ENCODE data around the gene PSMG2. TPM values are rescaled to one million over a fixed set of nuclear protein-coding genes. Genes with fewer than 3 reads are reported as not detected.

Gene PSMG2
- total and polyA plus RNA-seq, 7 donors: 78.1 to 105 (median 90.7) TPM

GRCh38 chr18:12679183-12679786 lies 23.6 kb upstream of the PSMG2 start:
- 29 to 68% methylated on average over 8 of the region's 8 CpGs for WGBS, 2 donors
- Histone ChIP-seq H3K27me3 (no peaks in the 10 kb centered on the region), H3K9me3 (no peaks in the 10 kb centered on the region), H3K4me1 (peaks cover 0 to 11% (median 3%) of the 10 kb centered on the region in 4 donors), H3K27ac (peak overlapping the region; percentile 64 to 73 (median 70)), H3K4me3 (peak overlapping the region in 2 of 4 donors; percentile 21 to 33), H3K36me3 (peaks cover 0 to 42% (median 1%) of the 10 kb centered on the region in 4 donors)
- peak; percentile 83 for DNase-seq
- intact Hi-C loops (cut with DNase I): no loop called here
- TF ChIP-seq CTCF (IDR thresholded peaks at IDR 0.05) (no peak), EP300 (IDR thresholded peaks at IDR 0.05) (no peak), POLR2AphosphoS5 (IDR thresholded peaks at IDR 0.05) (peak; percentile 52 to 81 (median 64)), POLR2A (IDR thresholded peaks at IDR 0.05) (peak in 1 of 2 donors; percentile 30)

GRCh38 chr18:12686100-12686499 lies 16.7 kb upstream of the PSMG2 start:
- TF ChIP-seq CTCF (IDR thresholded peaks at IDR 0.05): no peak
- TF ChIP-seq POLR2A (IDR thresholded peaks at IDR 0.05): no peak
- no peak for TF ChIP-seq EP300 (IDR thresholded peaks at IDR 0.05)
- no peak for TF ChIP-seq POLR2AphosphoS5 (IDR thresholded peaks at IDR 0.05)
- 83 to 84% methylated on average over 3 of the region's 3 CpGs for WGBS, 2 donors
- intact Hi-C loops (cut with DNase I): no loop called here

GRCh38 chr18:12689256-12689850 lies 13.5 kb upstream of the PSMG2 start:
- H3K27me3 ChIP-seq: no peaks in the 10 kb centered on the region
- H3K36me3 ChIP-seq: peaks cover 0 to 42% (median 5%) of the 10 kb centered on the region in 4 donors
- intact Hi-C loops (cut with DNase I): no loop called here
- TF ChIP-seq EP300 (IDR thresholded peaks at IDR 0.05): no peak
- TF ChIP-seq POLR2AphosphoS5 (IDR thresholded peaks at IDR 0.05): no peak
- no peak for TF ChIP-seq CTCF (IDR thresholded peaks at IDR 0.05)
- TF ChIP-seq POLR2A (IDR thresholded peaks at IDR 0.05): no peak
- H3K4me3 ChIP-seq: no peak overlapping the region
- DNase-seq: no peak
- H3K9me3 ChIP-seq: no peaks in the 10 kb centered on the region
- 70 to 84% methylated on average over 4 of the region's 4 CpGs for WGBS, 2 donors
- H3K4me1 ChIP-seq: no peaks in the 10 kb centered on the region
- no peak overlapping the region for H3K27ac ChIP-seq

More at GRCh38 chr18:12686100-12686499, 16.7 kb upstream of the PSMG2 start:
- H3K27me3 ChIP-seq: no peaks in the 10 kb centered on the region
- no peak for DNase-seq
- H3K4me1 ChIP-seq: no peaks in the 10 kb centered on the region
- no peak overlapping the region for H3K4me3 ChIP-seq
- H3K27ac ChIP-seq: no peak overlapping the region
- peaks cover 0 to 33% (median 5%) of the 10 kb centered on the region in 4 donors for H3K36me3 ChIP-seq
- no peaks in the 10 kb centered on the region for H3K9me3 ChIP-seq

GRCh38 chr18:12692206-12692605 lies 10.6 kb upstream of the PSMG2 start:
- 88 to 91% methylated on average over 9 of the region's 9 CpGs for WGBS, 2 donors
- Histone ChIP-seq H3K9me3 (no peaks in the 10 kb centered on the region), H3K36me3 (peaks cover 0 to 40% (median 0%) of the 10 kb centered on the region in 4 donors), H3K27me3 (no peaks in the 10 kb centered on the region), H3K4me3 (no peak overlapping the region), H3K27ac (no peak overlapping the region), H3K4me1 (no peaks in the 10 kb centered on the region)
- no peak for DNase-seq
- intact Hi-C loops (cut with DNase I): no loop called here
- TF ChIP-seq POLR2A (IDR thresholded peaks at IDR 0.05) (no peak), EP300 (IDR thresholded peaks at IDR 0.05) (no peak), POLR2AphosphoS5 (IDR thresholded peaks at IDR 0.05) (no peak), CTCF (IDR thresholded peaks at IDR 0.05) (no peak)
